GM19328 (cell line): ENCODE results near the gene KIF26B.

Experiments used
- ATAC-seq: cut with Tn5 transposase; IDR thresholded peaks from one replicate; pipeline ENCODE4 v1.9.1; 2021; ENCODE audit warnings: mild to moderate bottlenecking, moderate library complexity; ENCODE audit not compliant: unreplicated experiment

Gene KIF26B

DNA sequence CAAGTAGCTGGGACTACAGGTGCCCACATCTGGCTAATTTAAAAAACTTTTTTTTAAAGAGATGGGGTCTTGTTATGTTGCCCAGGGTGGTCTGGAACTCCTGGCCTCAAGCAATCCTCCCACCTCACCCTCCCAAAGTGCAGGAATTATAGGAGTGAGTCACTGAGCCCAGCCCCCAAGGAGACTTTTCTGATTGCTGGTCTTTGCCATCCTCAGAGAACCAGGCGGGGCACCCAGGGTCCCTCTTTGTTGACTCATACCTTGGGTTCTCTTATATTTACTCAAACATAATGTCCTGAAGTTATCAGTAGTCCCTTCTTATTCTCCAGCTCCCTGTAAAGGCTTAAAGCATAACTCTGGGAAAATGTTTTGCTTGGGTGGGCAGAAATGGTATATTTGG, 51.1 kb downstream of the KIF26B start:
- no peak for ATAC-seq

DNA sequence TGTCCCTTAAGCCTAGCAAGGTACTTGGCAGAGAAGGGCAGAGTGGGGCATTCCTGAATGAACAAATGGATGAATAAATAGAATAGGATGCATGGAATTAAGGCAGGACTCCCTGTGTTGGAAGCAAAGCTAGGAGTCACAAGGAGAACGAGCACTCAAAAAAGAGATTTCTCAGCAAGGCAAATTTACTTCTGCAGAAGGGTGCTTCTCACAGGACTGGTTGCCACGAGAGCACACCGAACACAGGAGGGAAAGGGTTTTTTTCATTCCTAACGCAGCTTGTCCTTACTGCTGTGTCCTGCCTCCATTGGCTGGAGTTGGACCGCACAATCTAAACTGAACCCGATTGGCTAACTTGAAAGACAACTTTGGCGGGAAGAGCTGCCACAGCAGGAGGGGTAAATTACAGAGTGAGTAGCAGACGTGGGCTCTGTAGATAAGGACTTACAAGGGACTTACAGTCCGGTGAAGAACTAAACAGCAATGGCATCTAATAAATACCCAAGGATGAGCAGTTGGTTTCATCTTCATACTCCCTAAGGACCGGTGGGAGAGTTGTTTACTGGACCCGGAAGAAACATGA, 52.4 kb downstream of the KIF26B start:
- no peak for ATAC-seq

GRCh38 chr1:245207801-245208200, 53.0 kb downstream of the KIF26B start:
- no peak for ATAC-seq

DNA sequence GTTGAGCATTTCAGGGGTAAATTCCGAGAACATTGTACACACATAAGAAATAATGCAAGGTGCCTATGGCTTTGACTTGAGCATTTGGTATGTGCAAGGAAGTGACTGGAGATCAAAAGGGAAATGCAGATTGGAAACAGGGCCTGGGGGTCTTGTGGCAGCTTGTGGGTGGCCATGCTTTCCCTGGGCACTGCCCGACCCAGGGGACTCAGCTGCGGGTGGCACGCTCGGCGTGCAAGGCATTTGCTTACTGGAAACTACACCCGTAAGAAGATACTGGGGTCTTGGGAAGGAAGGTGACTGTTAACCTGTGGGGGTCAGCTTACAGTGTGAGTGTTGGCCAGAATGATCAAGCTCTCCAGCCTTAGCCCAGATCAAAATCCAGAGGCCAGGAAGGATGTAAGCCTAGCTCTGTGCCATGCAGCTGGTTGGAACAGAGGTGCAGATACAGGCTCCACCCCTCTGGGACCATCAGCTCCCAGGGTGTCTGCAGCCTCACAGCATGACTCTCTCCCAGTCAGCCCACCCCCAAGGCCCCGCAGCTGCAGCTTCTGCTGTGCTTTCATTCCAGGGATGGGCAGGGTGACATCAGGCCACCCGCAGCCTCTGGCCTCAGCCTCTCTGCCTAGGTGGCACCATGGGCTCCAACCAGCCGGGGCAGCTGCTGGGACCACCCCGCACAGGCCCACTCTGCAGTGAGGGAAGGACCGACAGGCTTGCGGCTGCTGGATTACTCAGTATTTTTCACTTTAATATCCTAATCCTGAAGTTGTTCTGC, 55.1 kb downstream of the KIF26B start:
- no peak for ATAC-seq

DNA sequence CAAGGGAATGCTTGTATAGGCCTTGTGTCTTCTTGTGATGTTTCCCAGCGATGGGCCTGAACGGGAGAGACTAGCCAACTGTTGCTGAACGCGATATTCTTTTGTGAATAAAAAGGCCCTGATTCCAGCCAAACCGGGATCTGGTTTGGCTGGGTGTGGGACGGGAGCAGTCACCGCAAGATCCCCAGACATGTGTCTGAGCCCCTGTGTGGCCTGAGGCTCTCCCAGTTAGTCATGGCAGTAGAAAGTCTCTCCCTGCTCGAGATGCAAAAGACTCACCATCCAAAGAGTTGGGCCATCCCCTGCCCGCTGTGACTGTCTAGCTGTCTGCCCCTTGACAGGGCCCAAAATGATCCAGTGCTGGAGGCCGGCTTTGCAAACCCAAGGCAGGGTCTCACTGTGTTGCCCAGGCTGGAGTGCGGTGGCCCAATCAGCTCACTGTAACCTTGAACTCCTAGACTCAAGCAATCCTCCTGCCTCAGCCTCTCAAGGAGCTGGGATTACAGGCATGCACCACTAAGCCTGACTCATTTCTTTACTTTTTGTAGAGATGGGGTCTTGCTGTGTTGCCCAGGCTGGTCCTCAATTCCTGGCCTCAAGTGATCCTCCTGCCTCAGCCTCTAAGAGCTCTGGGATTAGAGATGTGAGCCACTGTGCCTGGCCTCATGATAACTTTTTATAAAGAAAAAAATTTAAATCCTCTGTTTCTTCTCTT, 56.4 kb downstream of the KIF26B start:
- no peak for ATAC-seq

DNA sequence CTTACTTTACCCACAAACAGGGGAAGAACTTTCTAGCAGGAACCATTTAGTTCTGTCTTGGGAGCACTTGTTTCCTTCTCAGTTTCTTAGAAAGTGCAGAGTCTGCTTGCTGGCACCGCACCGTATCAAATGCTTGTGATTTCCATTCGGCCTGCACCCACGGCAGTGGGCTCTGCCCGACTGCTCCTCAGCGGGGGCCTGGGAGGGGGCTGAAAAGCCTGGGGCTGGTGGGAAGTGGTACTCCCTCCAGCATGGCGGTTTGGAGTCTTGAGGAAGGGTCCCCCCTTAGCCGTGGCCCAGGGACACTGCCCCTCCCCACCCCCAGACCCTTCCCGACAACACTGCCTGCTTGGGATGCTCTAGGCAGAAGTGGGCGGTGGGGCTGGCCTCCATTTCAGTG, 57.0 kb downstream of the KIF26B start:
- no peak for ATAC-seq

DNA sequence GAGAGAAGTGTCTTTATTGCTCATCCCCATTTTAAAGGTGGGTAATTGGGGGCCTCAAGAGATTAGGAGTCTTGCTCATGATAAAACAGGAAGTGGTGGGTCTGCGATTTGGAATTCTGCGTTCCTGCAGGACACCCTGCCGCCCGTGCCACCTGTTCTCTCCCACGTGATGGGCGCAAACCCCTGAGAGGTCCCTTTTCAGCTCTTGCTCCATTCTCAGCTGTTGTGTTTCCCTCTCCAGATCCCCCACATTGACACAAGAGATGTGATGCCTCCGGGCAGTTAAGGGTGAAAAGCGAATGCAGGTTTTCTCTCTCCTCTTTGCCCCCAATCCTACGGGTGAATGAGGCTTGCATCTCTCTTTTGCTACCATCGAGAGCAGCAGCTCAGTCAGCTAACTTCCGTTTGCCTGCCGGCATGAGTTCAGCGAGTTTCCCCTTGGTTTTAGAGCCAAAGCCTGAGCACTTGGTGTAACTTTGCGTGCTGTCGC, 57.5 kb downstream of the KIF26B start:
- ATAC-seq, result no peak

DNA sequence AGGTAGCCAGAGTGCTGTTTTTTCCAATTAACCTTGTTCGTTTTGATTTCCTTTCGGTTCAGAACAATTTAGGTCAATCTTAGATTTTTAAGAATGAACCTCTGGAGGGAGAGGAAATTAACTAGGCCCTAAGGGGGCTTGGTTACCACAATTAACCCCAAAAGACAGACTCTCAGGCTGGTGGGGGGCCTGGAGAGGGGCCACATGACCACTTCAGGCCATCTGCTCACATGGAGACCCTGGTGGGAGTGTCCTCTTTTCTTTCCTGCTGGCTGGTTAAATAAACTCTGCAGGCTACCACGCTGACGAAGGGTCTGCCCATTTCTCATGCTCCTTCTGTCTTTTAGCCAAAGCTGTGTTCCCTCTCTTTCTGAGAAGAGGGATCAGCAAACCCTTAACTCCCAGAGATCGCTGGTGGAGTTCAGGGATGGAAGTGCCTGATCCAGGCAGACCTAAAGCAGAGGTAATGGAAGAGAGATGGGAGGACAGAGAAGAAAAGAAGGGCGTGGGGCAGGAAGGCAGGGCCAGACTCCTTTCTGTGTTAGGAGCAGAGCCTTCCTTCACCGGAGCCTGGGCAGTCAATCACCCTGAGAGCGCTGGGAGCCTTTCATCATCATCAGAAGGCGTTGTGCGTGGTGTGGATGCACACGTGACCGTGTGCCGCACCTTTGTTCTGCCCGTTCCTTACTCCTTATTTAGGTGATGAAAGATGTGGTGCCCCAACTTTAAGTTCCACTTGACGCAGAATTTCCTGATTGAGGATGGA, 58.5 kb downstream of the KIF26B start:
- no peak for ATAC-seq

DNA sequence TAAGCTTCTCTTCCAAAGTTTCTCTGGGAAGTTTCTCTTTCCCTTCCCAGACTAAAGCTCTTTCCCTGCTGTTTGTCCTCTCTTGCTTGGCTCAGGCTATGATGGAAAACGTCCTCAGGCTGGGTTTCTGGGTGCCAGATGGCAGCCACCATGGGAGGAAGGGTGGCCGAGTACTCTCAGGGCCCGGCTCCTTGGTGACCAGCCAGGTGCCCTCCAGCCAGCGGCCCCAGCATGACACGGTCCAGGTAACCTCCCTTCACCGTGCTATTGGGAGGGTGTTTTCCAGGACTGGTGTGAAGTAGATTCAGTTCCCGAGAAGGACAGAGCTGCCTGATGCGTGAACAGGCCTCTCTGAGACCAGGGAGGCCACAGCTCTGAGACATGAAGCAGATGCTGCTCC, 60.3 kb downstream of the KIF26B start:
- ATAC-seq, result no peak

DNA sequence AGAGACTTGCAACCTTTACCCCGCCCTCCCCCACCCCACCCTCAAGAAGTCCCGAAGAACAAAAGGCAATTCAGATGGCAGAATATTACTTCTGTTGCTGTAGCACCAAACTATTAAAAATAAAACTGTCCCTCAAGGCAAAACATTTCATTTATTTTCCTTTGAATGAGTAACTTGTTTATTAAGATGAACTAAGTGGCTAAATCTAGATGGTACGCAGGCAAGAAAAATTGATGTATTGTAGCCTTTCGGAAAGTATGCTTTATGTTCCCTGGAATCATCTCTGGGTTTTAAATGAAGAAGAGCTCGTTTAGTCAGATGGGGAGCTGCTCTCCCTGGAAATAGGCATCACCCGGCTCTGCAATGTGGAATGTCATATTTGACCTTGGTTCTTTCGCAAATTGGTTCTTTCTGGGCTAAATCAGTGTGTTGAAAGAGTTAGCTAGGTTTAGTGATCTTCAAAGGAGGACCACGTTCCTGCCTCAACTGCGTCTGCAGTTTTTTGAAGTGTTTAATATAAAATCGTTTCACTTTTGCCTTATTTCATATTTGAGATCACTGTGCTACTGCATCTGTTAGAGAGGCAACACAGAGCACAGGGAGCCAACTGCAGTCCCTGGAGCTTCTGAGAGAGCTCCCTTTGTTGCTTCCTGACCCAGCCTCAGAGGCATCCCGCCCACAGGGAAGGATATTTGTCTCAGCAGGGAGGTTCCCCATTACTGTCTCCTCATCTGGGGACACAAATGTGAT, 61.8 kb downstream of the KIF26B start:
- ATAC-seq, result no peak

- ATAC-seq, result no peak
Measured at GRCh38 chr1:245217853-245218608, 63.2 kb downstream of the KIF26B start.

GRCh38 chr1:245220381-245220985, 65.7 kb downstream of the KIF26B start:
- ATAC-seq, result no peak

DNA sequence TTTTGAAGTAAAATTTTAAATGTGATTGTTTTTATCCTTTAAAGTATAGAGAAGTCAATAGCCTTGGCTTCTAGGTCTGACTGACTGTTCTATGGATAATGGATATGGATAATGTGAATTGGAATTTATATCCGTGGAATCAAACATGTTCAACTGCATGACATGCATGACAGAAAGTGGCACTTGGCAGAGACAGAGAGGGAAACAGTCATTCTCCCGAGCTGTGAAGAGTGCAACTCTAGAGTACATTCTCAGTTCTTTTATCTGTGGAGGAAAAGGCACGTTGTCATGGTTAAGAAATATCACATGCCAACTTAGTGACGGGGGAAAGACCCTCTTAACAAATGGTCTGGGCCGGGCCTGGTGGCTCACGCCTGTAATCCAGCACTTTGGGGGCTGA, 67.0 kb downstream of the KIF26B start:
- ATAC-seq, result no peak

GRCh38 chr1:245222931-245223595, 68.3 kb downstream of the KIF26B start:
- no peak for ATAC-seq

DNA sequence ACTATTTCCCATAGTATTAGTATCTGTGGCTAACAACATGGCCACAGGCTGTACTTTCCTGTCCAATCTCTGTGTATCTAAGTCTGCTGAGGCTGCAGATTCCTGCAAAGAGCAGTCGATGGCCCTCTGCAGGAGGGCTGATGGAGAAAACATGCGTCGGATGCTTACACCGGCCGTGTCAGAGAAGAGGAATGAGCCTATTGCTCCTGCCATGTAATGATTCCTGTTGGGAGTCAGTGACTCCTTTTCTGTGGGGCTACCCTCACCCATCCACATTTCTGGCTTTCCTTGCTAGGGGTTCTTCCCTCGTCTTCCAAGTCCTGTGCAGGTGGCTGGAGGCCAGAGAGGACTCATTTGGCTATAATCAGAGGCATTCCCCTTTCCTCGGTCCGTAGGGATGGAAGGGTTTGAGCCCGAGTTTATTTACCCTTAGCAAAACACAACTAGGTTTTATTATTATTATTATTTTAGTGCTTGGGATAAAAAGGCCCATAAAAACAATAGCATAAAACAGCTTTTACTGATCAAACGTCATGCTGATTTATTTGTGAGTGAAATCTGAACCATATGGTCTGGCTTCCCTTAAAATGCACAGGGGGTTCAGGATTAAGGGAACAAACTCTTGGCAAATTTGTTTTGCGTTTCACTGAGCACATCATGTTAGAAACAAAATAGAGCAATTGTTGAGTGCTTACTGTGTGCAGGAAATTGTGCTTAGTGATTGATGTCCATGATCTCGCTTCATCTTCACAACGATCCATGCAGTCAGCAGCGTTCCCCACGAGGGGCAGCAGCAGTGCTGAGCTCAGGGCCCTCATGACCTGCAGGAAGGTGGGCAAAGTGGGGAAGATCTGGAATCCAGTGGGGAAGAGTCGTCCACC, 70.8 kb downstream of the KIF26B start:
- no peak for ATAC-seq

DNA sequence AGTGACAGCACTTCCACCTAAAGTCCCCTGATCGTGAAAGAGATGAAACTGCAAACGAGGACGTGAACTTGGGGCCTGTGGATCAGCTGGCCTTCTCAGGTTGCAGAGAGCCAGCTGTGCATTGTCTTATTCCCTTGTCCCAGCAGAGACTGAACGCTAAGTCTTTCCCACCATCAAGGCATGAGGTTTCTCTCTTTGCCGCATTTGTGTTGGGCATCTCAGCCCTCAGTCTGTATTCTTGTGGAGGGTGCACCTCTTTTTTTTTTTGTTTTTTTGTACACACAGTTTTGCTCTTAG, 71.4 kb downstream of the KIF26B start:
- no peak for ATAC-seq

- no peak for ATAC-seq
Measured at GRCh38 chr1:245229051-245229450, 74.3 kb downstream of the KIF26B start.

DNA sequence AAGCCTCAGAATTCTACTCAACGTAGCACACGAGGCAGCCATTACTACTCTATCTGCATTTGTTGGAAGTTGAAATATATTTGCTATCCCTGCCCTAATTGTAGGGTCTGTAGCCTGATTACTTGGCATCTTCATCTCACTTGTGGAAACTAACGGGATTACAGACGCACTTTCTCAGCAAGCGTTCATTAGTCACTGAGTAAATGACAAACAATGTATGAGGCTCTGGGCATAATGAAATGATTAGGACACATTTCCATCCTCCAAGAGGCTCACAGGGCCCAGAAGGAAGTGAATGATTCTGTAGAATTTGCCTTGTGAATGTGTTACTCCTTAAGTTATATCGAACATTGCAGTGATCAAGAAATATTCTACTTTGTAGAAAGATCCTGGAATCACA, 78.1 kb downstream of the KIF26B start:
- no peak for ATAC-seq
